ENCODE data around the gene FGF9. TPM values are rescaled to one million over a fixed set of nuclear protein-coding genes. Genes with fewer than 3 reads are reported as not detected.

FGF9 gene
- total and polyA plus RNA-seq, 2 of the 8 experiments (the other 6 are each of a cell fraction or from before 2014, with no cell fraction given), result 0.02 TPM; not detected in 1

GRCh38 chr13:21736926-21737325, 66.1 kb downstream of the FGF9 start:
- Histone ChIP-seq H2AK5ac (ENCODE audit: low read depth, low read length) (no peak overlapping the region), H4K5ac (ENCODE audit: insufficient read length, low read depth, low read length) (no peak overlapping the region), H3K23me2 (ENCODE audit: low read depth, low read length) (no peaks in the 10 kb centered on the region), H3K23ac (ENCODE audit: insufficient read length) (no peak overlapping the region), H2BK12ac (ENCODE audit: low read depth, low read length) (no peak overlapping the region), H2BK5ac (ENCODE audit: low read depth, low read length) (no peak overlapping the region), H3K79me2 (ENCODE audit: control insufficient read depth in 1 of 2, insufficient read depth in 2 of 2, low read length in 2 of 2) (no peaks in the 10 kb centered on the region), H4K91ac (replicated peaks; ENCODE audit: insufficient read length, low read length) (no peak overlapping the region), H3K9me3 (ENCODE audit: insufficient read depth in 2 of 2, low read depth in 1 of 2, low read length in 1 of 2) (0 out of 4 replicates have a peak, but pooled peaks cover 0 to 3% of the 10 kb centered on the region in 2 experiments), H3K4me1 (replicated peaks in 1 of 4; ENCODE audit: control insufficient read depth in 3 of 4, insufficient read depth in 4 of 4, low read length in 3 of 4) (peaks cover 0 to 8% (median 0%) of the 10 kb centered on the region in 4 experiments; a peak in 2 of 7 replicates), H3K4ac (replicated peaks; ENCODE audit: insufficient read length, low read depth, low read length) (no peak overlapping the region), H2AFZ (ENCODE audit: low read length) (no peak overlapping the region), H3K36me3 (ENCODE audit: control insufficient read depth in 2 of 4, insufficient read depth in 4 of 4, low read length in 3 of 4) (no peaks in the 10 kb centered on the region), H3K4me2 (ENCODE audit: insufficient read depth in 1 of 2, low read depth in 2 of 2, low read length in 2 of 2) (no peak overlapping the region), H2BK120ac (replicated peaks; ENCODE audit: low read depth, low read length) (no peak overlapping the region), H3K56ac (replicated peaks; ENCODE audit: insufficient read length, low read depth, low read length) (no peak overlapping the region), H3K9ac (replicated peaks in 1 of 4; ENCODE audit: extremely low read depth in 1 of 4, low read depth in 3 of 4, low read length in 3 of 4) (no peak overlapping the region), H2BK20ac (ENCODE audit: low read length) (no peak overlapping the region), H3K27me3 (replicated peaks in 1 of 4; ENCODE audit: control insufficient read depth in 3 of 4, extremely low read depth in 1 of 4, insufficient read depth in 3 of 4, low read length in 3 of 4) (no peaks in the 10 kb centered on the region), H3K4me3 (ENCODE audit: extremely low read depth in 1 of 4, insufficient read depth in 2 of 4, low read depth in 3 of 4, low read length in 4 of 4) (no peak overlapping the region), H4K20me1 (replicated peaks in 1 of 2; ENCODE audit: control insufficient read depth in 1 of 2, insufficient read depth in 2 of 2, low read length in 2 of 2) (no peaks in the 10 kb centered on the region), H4K8ac (ENCODE audit: extremely low read depth, insufficient read depth, low read length) (no peak overlapping the region), H2BK15ac (ENCODE audit: low read length) (no peak overlapping the region), H3K27ac (ENCODE audit: low read depth, low read length) (no peak overlapping the region), H3K14ac (ENCODE audit: insufficient read length) (no peak overlapping the region), H3K18ac (ENCODE audit: extremely low read depth, low read length) (no peak overlapping the region), H3K79me1 (ENCODE audit: low read depth, low read length) (no peaks in the 10 kb centered on the region)
- DNase-seq (ENCODE audit: low read depth in 1 of 2, low spot score in 2 of 2), result no peak
- POLR2A ChIA-PET (ENCODE audit: partially characterized antibody), result no interaction called here
- 86% methylated on average over 4 of the region's 5 CpGs; no CpG with 5 or more reads in 1 of the 2 experiments for WGBS, 2 experiments (ENCODE audit: extremely low coverage in 1 of 2, insufficient coverage in 1 of 2, insufficient read length in 1 of 2, insufficient replicate concordance in 2 of 2, low coverage in 1 of 2, low lambda C conversion rate in 2 of 2, missing lambda C conversion rate in 1 of 2)
- FAIRE-seq, result no peak
- CTCF ChIA-PET (ENCODE audit: partially characterized antibody), result interaction anchor here (0.9 to 1.7 kb wide), 3 partner anchors 11 to 26 kb away, joined by 3 to 7 read pairs (median 3); no protein-coding TSS in a partner anchor

All from H1 (cell line).